ENCODE results near the gene SORBS1. TPM values are rescaled to one million over a fixed set of nuclear protein-coding genes. Genes with fewer than 3 reads are reported as not detected.

SORBS1 gene
- total RNA-seq, 1 donor from 2014 or later, result 221 TPM

DNA sequence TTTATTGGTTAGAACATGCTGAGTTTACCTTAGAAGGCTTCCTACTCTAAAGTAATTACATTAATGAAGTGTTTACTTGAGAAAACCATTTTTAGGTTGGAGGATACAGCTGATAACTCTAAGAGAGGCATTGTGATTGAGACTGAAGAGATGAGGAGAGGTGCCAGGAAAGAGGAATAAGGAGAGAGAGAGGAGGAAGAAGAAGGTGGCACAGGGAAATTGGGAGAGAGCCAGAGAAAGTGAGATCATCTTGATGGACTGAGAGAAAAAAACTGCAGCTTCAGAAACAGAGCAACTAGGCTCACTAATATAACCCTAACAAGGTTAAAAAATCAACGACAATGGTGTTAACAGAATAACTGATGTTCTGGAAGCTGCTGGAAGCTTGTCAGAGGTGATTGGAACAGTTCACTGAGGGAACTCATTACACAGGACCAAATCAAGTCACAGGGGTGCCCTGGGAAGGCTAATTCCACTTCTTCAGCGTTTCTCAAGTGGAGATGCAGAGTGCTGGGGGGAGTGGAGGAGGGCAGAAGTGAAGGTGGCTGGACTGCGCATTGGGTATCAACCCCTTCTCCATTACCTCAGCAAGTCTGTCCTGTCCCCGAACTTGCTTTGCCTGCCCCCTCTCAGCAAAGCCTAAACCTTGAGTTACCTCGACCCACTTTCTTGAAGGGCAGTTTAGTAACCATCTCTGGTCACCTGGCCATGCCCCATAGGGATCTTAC, 6.9 kb upstream of the SORBS1 start:
- TF ChIP-seq, protein P1, sequence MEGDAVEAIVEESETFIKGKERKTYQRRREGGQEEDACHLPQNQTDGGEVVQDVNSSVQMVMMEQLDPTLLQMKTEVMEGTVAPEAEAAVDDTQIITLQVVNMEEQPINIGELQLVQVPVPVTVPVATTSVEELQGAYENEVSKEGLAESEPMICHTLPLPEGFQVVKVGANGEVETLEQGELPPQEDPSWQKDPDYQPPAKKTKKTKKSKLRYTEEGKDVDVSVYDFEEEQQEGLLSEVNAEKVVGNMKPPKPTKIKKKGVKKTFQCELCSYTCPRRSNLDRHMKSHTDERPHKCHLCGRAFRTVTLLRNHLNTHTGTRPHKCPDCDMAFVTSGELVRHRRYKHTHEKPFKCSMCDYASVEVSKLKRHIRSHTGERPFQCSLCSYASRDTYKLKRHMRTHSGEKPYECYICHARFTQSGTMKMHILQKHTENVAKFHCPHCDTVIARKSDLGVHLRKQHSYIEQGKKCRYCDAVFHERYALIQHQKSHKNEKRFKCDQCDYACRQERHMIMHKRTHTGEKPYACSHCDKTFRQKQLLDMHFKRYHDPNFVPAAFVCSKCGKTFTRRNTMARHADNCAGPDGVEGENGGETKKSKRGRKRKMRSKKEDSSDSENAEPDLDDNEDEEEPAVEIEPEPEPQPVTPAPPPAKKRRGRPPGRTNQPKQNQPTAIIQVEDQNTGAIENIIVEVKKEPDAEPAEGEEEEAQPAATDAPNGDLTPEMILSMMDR (IDR thresholded peaks at IDR 0.05; ENCODE audit: partially characterized antibody, unreplicated experiment), result no peak
- Mint-ChIP-seq H3K27me3 (ENCODE audit: unreplicated experiment) (peaks cover 1% of the 10 kb centered on the region), H3K27ac (ENCODE audit: unreplicated experiment) (no peak overlapping the region), H3K9me3 (ENCODE audit: unreplicated experiment) (no peaks in the 10 kb centered on the region), H3K36me3 (ENCODE audit: unreplicated experiment) (no peaks in the 10 kb centered on the region), H3K4me3 (ENCODE audit: unreplicated experiment) (peak overlapping the region; percentile 1), H3K4me1 (ENCODE audit: low read depth, unreplicated experiment) (peaks cover 13% of the 10 kb centered on the region)
- no peak for DNase-seq

DNA sequence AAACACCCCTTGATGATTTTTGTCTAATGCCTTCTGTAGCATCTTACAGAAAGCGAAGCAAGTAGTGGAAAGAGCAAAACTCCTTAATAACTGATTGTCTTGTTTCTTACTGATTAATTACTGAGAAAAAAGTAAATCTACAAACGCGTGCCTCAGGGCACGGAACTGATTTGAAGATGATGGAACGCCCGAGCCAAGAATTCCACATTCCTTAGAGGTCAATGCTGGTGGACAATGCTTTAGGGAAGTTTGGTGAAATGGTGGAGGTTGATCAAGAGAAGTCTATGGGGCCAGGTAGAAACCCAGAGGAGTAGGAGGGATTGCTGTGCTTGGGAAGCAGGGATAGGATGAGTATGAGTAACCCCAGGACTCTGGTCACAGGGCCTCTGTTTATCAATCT, 5.0 kb upstream of the SORBS1 start:
- no peak overlapping the region for H3K27ac Mint-ChIP-seq (ENCODE audit: unreplicated experiment)
- peaks cover 4% of the 10 kb centered on the region for H3K9me3 Mint-ChIP-seq (ENCODE audit: unreplicated experiment)
- H3K4me3 Mint-ChIP-seq (ENCODE audit: unreplicated experiment), result no peak overlapping the region
- TF ChIP-seq, protein P1 (IDR thresholded peaks at IDR 0.05; ENCODE audit: partially characterized antibody, unreplicated experiment), result no peak
- no peak for DNase-seq
- H3K4me1 Mint-ChIP-seq (ENCODE audit: low read depth, unreplicated experiment), result peaks cover 17% of the 10 kb centered on the region
- no peaks in the 10 kb centered on the region for H3K36me3 Mint-ChIP-seq (ENCODE audit: unreplicated experiment)
- peaks cover 3% of the 10 kb centered on the region for H3K27me3 Mint-ChIP-seq (ENCODE audit: unreplicated experiment)

DNA sequence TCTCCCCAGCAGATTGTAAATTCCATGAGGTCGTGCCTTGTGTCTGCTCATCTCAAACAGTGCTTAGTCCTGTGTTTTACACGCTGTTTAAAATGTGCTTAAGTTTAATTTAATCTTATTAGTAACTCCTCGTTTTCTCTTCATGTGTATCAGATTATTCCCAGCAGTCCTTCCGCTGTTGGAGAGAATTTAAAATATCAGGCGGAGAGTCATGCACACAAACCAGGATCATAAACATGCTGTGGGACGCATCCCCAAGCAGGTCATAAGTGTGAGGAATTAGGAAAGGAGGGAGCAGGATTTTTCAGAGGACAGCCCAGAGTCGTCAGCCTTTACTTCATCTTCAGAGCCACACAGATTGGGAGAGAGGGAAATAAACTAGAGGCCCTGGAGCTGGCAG, 4.2 kb upstream of the SORBS1 start:
- Mint-ChIP-seq H3K4me3 (ENCODE audit: unreplicated experiment) (peak overlapping the region; percentile 12), H3K36me3 (ENCODE audit: unreplicated experiment) (no peaks in the 10 kb centered on the region), H3K27me3 (ENCODE audit: unreplicated experiment) (peaks cover 6% of the 10 kb centered on the region), H3K4me1 (ENCODE audit: low read depth, unreplicated experiment) (peaks cover 17% of the 10 kb centered on the region), H3K27ac (ENCODE audit: unreplicated experiment) (no peak overlapping the region), H3K9me3 (ENCODE audit: unreplicated experiment) (peaks cover 9% of the 10 kb centered on the region)
- DNase-seq, result no peak
- TF ChIP-seq, protein P1 (IDR thresholded peaks at IDR 0.05; ENCODE audit: partially characterized antibody, unreplicated experiment), result no peak

DNA sequence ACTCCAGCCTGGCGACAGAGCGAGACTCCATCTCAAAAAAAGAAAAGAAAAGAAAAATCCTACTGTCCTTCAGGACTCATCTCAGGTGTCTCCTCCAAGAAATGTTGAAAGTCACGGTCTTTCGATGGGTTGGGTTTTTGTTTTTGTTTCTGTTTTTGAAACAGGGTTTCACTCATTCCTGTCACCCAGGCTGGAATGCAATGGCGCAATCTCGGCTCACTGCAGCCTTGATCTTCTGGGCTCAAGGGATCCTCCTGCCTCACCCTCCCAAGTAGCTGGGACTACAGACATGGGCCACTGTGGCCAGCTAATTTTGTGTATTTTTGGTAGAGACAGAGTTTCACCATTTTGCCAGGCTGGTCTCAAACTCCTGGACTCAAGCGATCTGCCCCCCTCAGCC, 3.1 kb upstream of the SORBS1 start:
- H3K4me1 Mint-ChIP-seq (ENCODE audit: low read depth, unreplicated experiment), result peaks cover 20% of the 10 kb centered on the region
- no peak overlapping the region for H3K4me3 Mint-ChIP-seq (ENCODE audit: unreplicated experiment)
- H3K27me3 Mint-ChIP-seq (ENCODE audit: unreplicated experiment), result peaks cover 12% of the 10 kb centered on the region
- DNase-seq, result no peak
- H3K36me3 Mint-ChIP-seq (ENCODE audit: unreplicated experiment), result no peaks in the 10 kb centered on the region
- TF ChIP-seq, protein P1 (IDR thresholded peaks at IDR 0.05; ENCODE audit: partially characterized antibody, unreplicated experiment), result no peak
- H3K27ac Mint-ChIP-seq (ENCODE audit: unreplicated experiment), result no peak overlapping the region
- peaks cover 11% of the 10 kb centered on the region for H3K9me3 Mint-ChIP-seq (ENCODE audit: unreplicated experiment)

DNA sequence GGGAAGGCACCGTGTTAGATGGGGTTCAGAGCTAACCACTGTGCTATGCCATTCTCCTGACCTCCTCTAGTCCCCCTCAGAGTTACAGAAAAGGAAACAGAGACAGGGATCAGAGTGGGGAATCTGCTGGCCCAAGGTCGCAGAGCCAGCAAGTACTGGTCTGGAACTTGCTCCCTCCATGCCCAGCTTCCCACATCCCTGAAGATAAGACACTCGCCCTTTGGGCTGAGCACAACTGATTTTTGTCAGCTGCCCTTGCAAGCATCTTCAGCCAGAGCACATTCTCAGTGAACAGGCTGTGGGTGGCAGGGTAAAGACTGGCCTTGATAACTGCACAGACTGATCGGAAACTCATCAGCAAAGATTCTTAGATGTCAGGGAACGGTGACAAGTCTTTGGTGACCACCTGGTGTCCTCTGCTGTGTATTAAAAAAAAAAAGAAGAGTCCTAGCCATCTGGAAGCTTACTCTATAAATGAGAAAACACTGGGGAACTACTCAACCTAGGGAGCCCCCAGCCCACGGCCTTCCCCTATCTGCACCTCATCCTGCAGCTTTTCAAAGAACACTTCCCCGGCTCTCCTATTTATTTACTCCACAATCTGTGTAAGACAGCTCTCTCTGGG, 1.3 kb upstream of the SORBS1 start:
- no peak for DNase-seq
- TF ChIP-seq, protein P1 (IDR thresholded peaks at IDR 0.05; ENCODE audit: partially characterized antibody, unreplicated experiment), result no peak
- Mint-ChIP-seq H3K27me3 (ENCODE audit: unreplicated experiment) (peaks cover 12% of the 10 kb centered on the region), H3K36me3 (ENCODE audit: unreplicated experiment) (no peaks in the 10 kb centered on the region), H3K4me1 (ENCODE audit: low read depth, unreplicated experiment) (peaks cover 35% of the 10 kb centered on the region), H3K9me3 (ENCODE audit: unreplicated experiment) (peaks cover 13% of the 10 kb centered on the region), H3K4me3 (ENCODE audit: unreplicated experiment) (peak overlapping the region; percentile 84), H3K27ac (ENCODE audit: unreplicated experiment) (peak overlapping the region; percentile 59)

Measured in glutamatergic neuron (in vitro differentiated cells).